Mesodermal cell (in vitro differentiated cells): Measurements from ENCODE around the gene SESN3.
"Not testable (repeated sequence)": the region's sequence is repeated elsewhere in the genome, so short reads cannot be mapped to it uniquely, and the experiment has no call there.

Experiments
- H3K27ac ChIP-seq: 2 replicates; pipeline ENCODE4 v1.7.0; 2013; ENCODE audit warnings: mild to moderate bottlenecking, low read depth, low read length, moderate library complexity; ENCODE audit not compliant: severe bottlenecking
- H3K36me3 ChIP-seq: 2 replicates; pipeline ENCODE4 v1.7.1; 2013; ENCODE audit warnings: mild to moderate bottlenecking, low read length, moderate library complexity; ENCODE audit not compliant: control insufficient read depth, insufficient read depth
- H3K4me1 ChIP-seq: one replicate; pipeline ENCODE4 v1.7.1; 2013; ENCODE audit warnings: mild to moderate bottlenecking, low read length; ENCODE audit not compliant: insufficient read depth, control insufficient read depth, poor library complexity, severe bottlenecking
- H3K4me3 ChIP-seq: 2 replicates; pipeline ENCODE4 v1.7.0; 2013; ENCODE audit warnings: low read length, control low read depth, mild to moderate bottlenecking; ENCODE audit not compliant: insufficient read depth, poor library complexity, severe bottlenecking; ENCODE audit errors: extremely low read depth
- H3K9me3 ChIP-seq: 2 replicates; pipeline ENCODE4 v1.7.1; 2013; ENCODE audit warnings: mild to moderate bottlenecking, low read length, moderate library complexity; ENCODE audit not compliant: control insufficient read depth
- WGBS, 2 experiments: methylation state at CpG; one replicate each; pipeline ENCODE4 v1.1.5; 2013; ENCODE audit warnings: missing lambda C conversion rate in 2 of 2; ENCODE audit not compliant: insufficient coverage in 2 of 2; 5-methylcytosine and 5-hydroxymethylcytosine counted together

The SESN3 gene

DNA sequence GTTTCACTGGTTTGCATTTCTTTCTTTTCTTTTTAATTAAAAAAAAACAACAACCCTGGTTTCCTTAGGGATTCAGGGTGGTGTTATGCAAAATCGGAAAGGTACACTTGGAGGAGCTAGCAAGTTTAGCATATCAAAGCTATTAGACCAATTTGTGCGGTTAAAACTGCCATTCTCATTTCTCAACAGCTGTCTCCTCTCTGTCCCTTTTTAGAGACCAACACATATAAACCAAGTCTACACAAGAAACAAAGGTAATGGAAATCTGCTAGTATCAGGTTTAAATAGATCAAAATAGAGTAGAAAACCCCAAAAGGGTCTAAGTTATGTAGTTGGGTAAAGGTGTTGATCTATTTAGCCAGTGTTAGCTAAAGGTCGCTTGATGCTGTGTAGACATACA, 1.7 kb upstream of the SESN3 start:
- no peaks in the 10 kb centered on the region for H3K36me3 ChIP-seq
- 36 to 50% methylated on average over 1 of the region's 3 CpGs for WGBS, 2 experiments
- H3K4me3 ChIP-seq, result peak overlapping the region; percentile 27
- H3K27ac ChIP-seq, result peak overlapping the region; percentile 84
- peaks cover 10% of the 10 kb centered on the region for H3K4me1 ChIP-seq
- H3K9me3 ChIP-seq, result no peaks in the 10 kb centered on the region

DNA sequence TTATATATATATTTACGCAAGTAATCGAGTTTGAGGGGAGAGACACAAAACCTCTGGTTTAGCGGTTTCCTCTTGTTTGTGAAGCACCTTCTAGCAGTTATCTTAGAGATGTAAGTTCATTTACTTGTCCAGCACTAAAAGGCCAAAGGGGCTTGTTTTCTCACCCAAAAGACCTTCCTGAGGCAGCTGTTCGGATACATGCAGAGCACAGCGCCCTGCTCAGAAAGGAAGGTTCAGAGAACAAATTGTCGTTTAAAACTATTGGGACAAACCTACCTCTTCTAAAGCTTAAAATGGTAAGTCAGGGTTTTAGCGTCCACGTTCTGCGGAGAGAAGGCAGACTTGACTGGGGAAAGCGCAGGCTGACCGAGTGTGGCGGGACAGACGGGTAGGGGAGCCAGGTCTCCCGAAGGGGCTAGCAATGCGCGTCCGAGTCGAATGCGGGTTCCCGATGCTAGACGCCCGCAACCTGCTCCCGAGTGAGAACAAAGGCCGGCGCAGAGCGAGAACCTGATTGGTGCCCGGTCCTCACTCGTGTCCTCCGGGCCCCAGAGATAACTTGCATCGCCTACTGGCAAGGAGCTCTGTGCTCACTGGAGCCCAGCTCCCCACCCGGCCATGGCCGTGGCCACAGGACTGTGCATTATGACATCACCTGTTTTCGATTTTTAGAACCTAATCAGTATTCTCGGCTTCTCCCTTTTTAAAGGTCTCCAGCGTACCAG, 1.0 kb upstream of the SESN3 start:
- peak overlapping the region; percentile 84 for H3K27ac ChIP-seq
- no peaks in the 10 kb centered on the region for H3K9me3 ChIP-seq
- peak overlapping the region; percentile 27 for H3K4me3 ChIP-seq
- no peaks in the 10 kb centered on the region for H3K36me3 ChIP-seq
- 15 to 20% methylated on average over 25 to 29 of the region's 35 CpGs for WGBS, 2 experiments
- H3K4me1 ChIP-seq, result peaks cover 10% of the 10 kb centered on the region

DNA sequence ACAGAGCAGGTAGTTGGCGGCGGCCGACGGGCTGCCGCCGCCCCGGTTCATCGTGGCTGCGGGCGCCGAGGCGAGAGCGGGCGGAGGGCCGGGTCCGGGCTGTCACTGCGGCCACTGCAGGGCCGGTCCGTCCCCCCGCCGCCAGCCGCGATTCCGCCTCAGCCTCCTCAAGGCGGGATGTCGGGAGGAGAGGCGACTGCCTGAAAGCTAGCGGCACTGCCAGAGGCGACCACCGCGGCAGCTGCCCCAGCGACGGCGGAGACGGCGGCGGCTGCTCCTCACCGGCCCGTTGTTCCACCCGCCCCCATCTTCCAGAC, 234 bp downstream of the SESN3 start:
- Histone ChIP-seq H3K9me3 (no peaks in the 10 kb centered on the region), H3K4me3 (peak overlapping the region; percentile 79), H3K36me3 (no peaks in the 10 kb centered on the region), H3K27ac (peak overlapping the region; percentile 58), H3K4me1 (peaks cover 10% of the 10 kb centered on the region)
- 0 to 1% methylated on average over 18 to 24 of the region's 40 CpGs for WGBS, 2 experiments

DNA sequence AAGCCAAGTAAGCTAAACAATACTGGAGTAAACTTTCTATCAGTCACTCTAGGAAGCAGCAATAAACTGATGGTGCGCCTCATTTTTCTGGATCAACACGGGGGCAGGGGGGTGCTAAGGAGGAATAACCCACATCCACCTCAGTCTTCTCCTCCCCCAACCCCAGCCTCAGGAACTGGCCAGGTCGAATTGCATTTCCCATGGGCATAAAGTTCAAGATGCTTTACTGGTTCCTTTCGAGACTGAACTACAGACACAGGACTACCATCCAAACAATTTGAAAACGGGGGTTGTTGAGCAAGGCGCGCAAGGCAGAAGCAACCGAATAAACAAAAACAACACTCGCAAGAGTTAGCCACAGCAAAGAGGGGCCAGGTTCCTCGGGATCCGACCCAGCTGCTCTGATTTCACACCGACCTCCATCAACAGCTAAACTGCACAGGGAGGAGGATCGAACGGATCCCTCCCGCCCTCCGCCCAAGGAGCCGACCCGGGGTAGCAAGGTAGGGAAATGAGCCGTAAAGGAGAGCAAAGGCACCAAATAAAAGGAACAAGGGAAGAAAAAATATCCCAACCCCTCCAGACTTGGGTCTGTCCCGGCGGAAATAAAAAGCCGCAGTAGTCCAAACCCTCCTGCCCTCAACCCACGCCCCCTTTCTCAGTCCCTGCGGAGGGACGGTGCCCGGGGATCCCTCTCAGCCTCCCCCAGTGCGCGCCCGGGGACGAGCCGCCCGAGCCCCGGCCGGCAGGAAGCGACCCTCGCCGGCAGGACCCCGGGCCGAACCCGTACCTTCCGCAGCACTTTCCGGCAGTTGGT, 801 bp downstream of the SESN3 start:
- Histone ChIP-seq H3K27ac (peak overlapping the region; percentile 58), H3K4me1 (peaks cover 10% of the 10 kb centered on the region), H3K9me3 (no peaks in the 10 kb centered on the region), H3K36me3 (no peaks in the 10 kb centered on the region), H3K4me3 (peak overlapping the region; percentile 79)
- WGBS, 2 experiments, result 0 to 1% methylated on average over 26 to 30 of the region's 42 CpGs

DNA sequence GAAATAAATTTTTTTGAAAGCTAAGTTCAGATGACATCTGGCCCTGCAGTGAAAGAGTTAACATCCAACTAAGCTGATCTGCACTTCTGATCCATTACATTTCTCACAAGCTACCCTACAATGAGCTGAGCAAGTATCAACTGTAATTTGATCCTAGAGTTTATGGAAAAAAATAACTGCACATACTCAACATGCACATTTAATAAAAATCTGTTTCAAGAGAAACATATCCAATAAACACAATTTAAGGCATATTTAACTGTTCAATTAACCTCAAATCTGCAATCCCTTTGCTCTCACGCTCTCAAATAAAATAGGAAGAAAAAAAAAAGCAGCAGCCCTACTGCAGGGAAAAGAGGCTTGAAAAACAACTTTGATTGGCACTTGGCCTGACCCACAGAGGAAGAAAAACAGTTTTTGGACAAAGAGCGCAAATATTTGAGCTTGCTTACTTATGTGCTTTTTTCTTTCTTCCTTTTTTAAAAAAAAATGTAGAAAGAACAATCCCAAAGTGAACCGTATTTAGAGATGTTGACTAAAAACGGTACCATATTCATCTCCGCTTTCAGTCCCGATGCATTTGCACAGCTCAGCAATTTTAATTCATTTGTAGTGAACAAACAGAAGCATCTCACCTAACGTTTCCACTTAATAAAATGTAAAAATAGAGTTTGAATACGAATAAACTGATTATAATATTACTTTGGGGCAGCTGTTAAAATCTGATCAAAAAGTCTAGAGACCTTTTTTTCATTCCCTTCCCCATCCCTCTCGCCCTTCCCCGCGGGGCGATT, 1.6 kb downstream of the SESN3 start:
- Histone ChIP-seq H3K4me3 (peak overlapping the region; percentile 79), H3K27ac (peak overlapping the region; percentile 64), H3K36me3 (peaks cover 4% of the 10 kb centered on the region), H3K9me3 (no peaks in the 10 kb centered on the region), H3K4me1 (peaks cover 10% of the 10 kb centered on the region)
- WGBS, 2 experiments, result 0% methylated on average over 1 of the region's 12 CpGs; no CpG with 5 or more reads in 1 of the 2 experiments

DNA sequence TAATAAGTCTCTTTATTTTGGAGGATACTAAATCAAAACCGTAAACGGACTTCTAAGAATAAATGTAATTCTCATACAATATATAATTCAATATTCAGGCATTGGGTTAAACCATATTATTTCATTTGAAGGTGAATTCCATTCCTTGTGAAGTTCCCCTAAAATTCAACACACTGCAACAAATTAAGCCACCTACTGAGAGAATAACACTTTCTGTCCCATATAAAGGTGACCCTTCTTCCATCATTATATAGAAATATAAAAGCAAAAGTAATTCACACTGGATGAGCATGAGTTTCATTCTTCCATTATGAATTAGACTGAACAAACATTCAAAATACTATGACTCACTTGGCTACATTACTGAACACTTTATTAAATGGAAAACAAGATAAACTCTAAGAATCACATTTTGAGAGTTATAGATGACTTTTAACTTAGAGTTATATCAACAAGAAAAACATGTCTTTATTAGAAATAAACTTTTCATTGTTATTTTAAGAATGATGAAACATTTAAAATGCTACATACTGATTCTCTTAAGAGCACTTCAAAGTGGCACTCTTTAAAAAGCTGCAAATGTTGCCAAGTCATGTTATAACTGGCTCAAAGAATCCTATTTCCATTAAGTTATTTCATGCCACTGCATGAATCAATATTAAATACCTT, 2.8 kb downstream of the SESN3 start:
- no peaks in the 10 kb centered on the region for H3K9me3 ChIP-seq
- H3K4me3 ChIP-seq, result peak overlapping the region; percentile 79
- peaks cover 4% of the 10 kb centered on the region for H3K36me3 ChIP-seq
- peaks cover 10% of the 10 kb centered on the region for H3K4me1 ChIP-seq
- WGBS, 2 experiments, result no CpG with 5 or more reads among the region's 2 CpGs
- H3K27ac ChIP-seq, result no peak overlapping the region

GRCh38 chr11:95227060-95227459, 3.9 kb downstream of the SESN3 start:
- WGBS, 2 experiments, result 100% methylated on average over 2 of the region's 6 CpGs; no CpG with 5 or more reads in 1 of the 2 experiments
- not testable (repeated sequence) for H3K36me3 ChIP-seq

DNA sequence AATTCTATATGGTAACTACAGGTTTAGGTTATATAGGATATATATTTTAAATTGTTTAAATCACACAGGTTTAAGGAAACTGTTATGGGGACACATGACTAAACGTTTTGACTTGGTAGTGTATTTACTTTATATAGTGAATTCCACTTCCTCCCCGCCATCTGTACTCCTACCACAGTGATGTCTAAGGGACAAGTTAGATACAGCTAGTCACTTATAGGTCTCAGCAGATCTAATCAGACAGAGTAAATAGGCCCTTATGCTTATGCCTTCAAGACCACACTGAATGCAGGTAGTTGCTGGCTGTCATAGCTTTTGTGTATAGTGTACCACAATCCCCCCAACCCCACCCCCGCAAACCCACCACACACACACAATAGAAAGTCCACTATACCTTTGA, 8.2 kb downstream of the SESN3 start:
- H3K27ac ChIP-seq, result no peak overlapping the region
- H3K9me3 ChIP-seq, result no peaks in the 10 kb centered on the region
- no CpG with 5 or more reads among the region's 3 CpGs for WGBS, 2 experiments
- H3K36me3 ChIP-seq, result peaks cover 6% of the 10 kb centered on the region
- no peak overlapping the region for H3K4me3 ChIP-seq
- no peaks in the 10 kb centered on the region for H3K4me1 ChIP-seq

More at GRCh38 chr11:95227060-95227459, 3.9 kb downstream of the SESN3 start:
- not testable (repeated sequence) for H3K27ac ChIP-seq, H3K4me1 ChIP-seq, H3K9me3 ChIP-seq, H3K4me3 ChIP-seq

DNA sequence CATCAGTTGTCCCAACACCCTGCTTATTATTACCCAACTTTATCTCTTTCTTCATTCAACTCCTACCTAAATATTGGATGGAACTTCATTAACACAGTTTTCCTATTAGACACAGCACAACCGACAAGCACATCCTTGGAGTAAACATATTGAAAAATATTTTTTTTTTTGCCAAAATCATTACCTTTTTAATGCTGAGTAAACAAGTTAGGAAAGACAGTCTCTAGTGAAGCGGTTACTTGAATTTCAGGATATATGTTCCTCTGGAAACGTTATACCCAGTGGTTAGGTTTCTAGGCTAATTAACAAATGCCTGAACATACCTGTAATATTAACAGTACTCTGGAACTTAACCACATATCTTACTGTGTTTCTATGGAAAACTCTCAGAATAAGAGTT, 11.4 kb downstream of the SESN3 start:
- H3K9me3 ChIP-seq, result no peaks in the 10 kb centered on the region
- no peak overlapping the region for H3K4me3 ChIP-seq
- peaks cover 4% of the 10 kb centered on the region for H3K36me3 ChIP-seq
- no peaks in the 10 kb centered on the region for H3K4me1 ChIP-seq
- H3K27ac ChIP-seq, result no peak overlapping the region
- no CpG with 5 or more reads among the region's 3 CpGs for WGBS, 2 experiments

DNA sequence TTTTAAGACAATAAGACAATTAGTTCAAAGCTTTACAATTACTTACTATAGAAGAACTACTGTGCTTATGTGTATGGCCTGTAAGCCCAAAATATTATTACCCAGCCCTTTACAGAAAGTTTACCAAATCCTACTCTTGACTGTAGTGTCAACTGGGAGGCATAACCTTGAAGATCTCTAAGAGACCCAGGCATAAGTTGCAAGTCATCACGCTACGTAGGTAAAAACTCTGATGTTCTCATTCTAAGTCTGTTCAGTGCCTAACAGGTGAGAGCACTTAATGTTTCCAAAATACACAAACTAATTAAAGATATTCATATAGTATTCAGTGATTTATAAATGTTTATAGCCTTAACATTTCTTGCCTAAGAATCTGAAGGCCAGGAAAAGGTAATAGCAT, 12.9 kb downstream of the SESN3 start:
- Histone ChIP-seq H3K4me1 (no peaks in the 10 kb centered on the region), H3K27ac (no peak overlapping the region), H3K4me3 (no peak overlapping the region), H3K9me3 (no peaks in the 10 kb centered on the region), H3K36me3 (peaks cover 4% of the 10 kb centered on the region)
- WGBS, 2 experiments, result no CpG with 5 or more reads among the region's 2 CpGs
